Measurements from ENCODE around the gene FAT4.

DNA sequence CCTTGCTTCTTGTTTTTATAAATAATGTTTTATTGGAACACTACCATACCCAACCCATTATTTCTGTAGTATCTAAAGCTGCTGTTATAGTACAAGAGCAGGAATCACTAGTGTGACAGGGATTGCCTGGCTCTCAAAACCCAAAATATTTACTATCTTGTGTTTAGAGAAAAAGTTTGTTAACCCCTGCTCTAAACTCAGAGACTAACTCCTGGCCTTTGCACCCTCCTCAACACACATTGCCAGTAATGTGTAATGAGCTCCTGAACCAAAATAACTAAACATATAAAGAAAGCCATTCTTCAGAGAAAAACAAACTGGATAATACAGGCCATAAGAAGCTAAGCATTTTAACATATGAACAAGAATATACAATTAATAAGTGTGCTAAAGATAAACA lies 8.2 kb upstream of the FAT4 start:
- TF ChIP-seq RCOR1 (IDR thresholded peaks at IDR 0.05; ENCODE audit: low read length) (no peak), MEF2A (IDR thresholded peaks at IDR 0.05; ENCODE audit: borderline replicate concordance, low read depth) (no peak), TAF1 (IDR thresholded peaks at IDR 0.05; ENCODE audit: borderline replicate concordance, low read depth, low read length) (no peak), TEAD4 (IDR thresholded peaks at IDR 0.05; ENCODE audit: borderline replicate concordance, insufficient read depth) (no peak), JUND (IDR thresholded peaks at IDR 0.05) (no peak)
- TF ChIP-seq, protein P1, sequence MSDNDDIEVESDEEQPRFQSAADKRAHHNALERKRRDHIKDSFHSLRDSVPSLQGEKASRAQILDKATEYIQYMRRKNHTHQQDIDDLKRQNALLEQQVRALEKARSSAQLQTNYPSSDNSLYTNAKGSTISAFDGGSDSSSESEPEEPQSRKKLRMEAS (IDR thresholded peaks at IDR 0.05; ENCODE audit: low read depth) = no peak
- TF ChIP-seq, protein P2, sequence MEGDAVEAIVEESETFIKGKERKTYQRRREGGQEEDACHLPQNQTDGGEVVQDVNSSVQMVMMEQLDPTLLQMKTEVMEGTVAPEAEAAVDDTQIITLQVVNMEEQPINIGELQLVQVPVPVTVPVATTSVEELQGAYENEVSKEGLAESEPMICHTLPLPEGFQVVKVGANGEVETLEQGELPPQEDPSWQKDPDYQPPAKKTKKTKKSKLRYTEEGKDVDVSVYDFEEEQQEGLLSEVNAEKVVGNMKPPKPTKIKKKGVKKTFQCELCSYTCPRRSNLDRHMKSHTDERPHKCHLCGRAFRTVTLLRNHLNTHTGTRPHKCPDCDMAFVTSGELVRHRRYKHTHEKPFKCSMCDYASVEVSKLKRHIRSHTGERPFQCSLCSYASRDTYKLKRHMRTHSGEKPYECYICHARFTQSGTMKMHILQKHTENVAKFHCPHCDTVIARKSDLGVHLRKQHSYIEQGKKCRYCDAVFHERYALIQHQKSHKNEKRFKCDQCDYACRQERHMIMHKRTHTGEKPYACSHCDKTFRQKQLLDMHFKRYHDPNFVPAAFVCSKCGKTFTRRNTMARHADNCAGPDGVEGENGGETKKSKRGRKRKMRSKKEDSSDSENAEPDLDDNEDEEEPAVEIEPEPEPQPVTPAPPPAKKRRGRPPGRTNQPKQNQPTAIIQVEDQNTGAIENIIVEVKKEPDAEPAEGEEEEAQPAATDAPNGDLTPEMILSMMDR (IDR thresholded peaks at IDR 0.05) = no peak
- TF ChIP-seq, protein P3, sequence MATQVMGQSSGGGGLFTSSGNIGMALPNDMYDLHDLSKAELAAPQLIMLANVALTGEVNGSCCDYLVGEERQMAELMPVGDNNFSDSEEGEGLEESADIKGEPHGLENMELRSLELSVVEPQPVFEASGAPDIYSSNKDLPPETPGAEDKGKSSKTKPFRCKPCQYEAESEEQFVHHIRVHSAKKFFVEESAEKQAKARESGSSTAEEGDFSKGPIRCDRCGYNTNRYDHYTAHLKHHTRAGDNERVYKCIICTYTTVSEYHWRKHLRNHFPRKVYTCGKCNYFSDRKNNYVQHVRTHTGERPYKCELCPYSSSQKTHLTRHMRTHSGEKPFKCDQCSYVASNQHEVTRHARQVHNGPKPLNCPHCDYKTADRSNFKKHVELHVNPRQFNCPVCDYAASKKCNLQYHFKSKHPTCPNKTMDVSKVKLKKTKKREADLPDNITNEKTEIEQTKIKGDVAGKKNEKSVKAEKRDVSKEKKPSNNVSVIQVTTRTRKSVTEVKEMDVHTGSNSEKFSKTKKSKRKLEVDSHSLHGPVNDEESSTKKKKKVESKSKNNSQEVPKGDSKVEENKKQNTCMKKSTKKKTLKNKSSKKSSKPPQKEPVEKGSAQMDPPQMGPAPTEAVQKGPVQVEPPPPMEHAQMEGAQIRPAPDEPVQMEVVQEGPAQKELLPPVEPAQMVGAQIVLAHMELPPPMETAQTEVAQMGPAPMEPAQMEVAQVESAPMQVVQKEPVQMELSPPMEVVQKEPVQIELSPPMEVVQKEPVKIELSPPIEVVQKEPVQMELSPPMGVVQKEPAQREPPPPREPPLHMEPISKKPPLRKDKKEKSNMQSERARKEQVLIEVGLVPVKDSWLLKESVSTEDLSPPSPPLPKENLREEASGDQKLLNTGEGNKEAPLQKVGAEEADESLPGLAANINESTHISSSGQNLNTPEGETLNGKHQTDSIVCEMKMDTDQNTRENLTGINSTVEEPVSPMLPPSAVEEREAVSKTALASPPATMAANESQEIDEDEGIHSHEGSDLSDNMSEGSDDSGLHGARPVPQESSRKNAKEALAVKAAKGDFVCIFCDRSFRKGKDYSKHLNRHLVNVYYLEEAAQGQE (IDR thresholded peaks at IDR 0.05; ENCODE audit: low read depth, low read length) = no peak

All from SK-N-SH (cell line).